CD4-positive, alpha-beta T cell (primary cell): Measurements from ENCODE around the gene CHPF2. TPM values are rescaled to one million over a fixed set of nuclear protein-coding genes. Genes with fewer than 3 reads are reported as not detected.
A peak's percentile ranks its signal among the peaks of the same experiment; 100 is the strongest.

ENCODE experiments used
- ATAC-seq: fragments of 200-7000 bp; cut with Tn5 transposase; one replicate; pipeline ENCODE4 v1.10.0; 2022; ENCODE audit warnings: mild to moderate bottlenecking; ENCODE audit not compliant: poor library complexity
- CTCF ChIA-PET: fragments of 350-600 bp; sonication (Branson Sonifier 250); formaldehyde crosslinking; loops from one replicate; lab custom pipeline; 2021; ENCODE audit warnings: antibody characterized with exemption, inconsistent platforms; lab: Charles Lee
- POLR2A ChIA-PET: fragments of 350-600 bp; sonication (Branson Sonifier 250); formaldehyde crosslinking; loops from one replicate; lab custom pipeline; 2021; ENCODE audit warnings: antibody characterized with exemption, inconsistent platforms; lab: Charles Lee
- DNase-seq, 14 experiments: peaks; one replicate each; pipeline ENCODE4 v3.0.0-alpha.2; 2013 to 2020; ENCODE audit warnings: mixed read lengths in 2 of 14
- H3K27ac ChIP-seq, 2 donors: one replicate each; pipeline versions ENCODE4 v1.5.1 to v1.7.0; 2013; ENCODE audit warnings: low read length in 2 of 2, low read depth in 1 of 2, mild to moderate bottlenecking in 1 of 2
- H3K27me3 ChIP-seq, 2 experiments: 1 replicate in 1 of 2; 2 replicates in 1 of 2; pipeline versions ENCODE4 v1.6.1 to v1.7.0; 2013; ENCODE audit warnings: low read length in 2 of 2, control low read depth in 1 of 2, mild to moderate bottlenecking in 1 of 2, moderate library complexity in 1 of 2; ENCODE audit not compliant: insufficient read depth in 2 of 2, control insufficient read depth in 1 of 2
- H3K36me3 ChIP-seq: one replicate; pipeline ENCODE4 v1.6.1; 2013; ENCODE audit warnings: low read length, control low read depth; ENCODE audit not compliant: insufficient read depth
- H3K4me1 ChIP-seq: one replicate; pipeline ENCODE4 v1.6.1; 2013; ENCODE audit warnings: low read length, control low read depth; ENCODE audit not compliant: insufficient read depth
- H3K4me3 ChIP-seq: one replicate; pipeline ENCODE4 v1.5.1; 2013; ENCODE audit warnings: mild to moderate bottlenecking, low read length, moderate library complexity
- H3K9me3 ChIP-seq, 2 experiments: 1 replicate in 1 of 2; 2 replicates in 1 of 2; pipeline versions ENCODE4 v1.6.1 to v1.7.0; 2013; ENCODE audit warnings: low read length in 2 of 2, mild to moderate bottlenecking in 2 of 2, control low read depth in 1 of 2, moderate library complexity in 1 of 2; ENCODE audit not compliant: control insufficient read depth in 1 of 2, insufficient read depth in 1 of 2
- H3K27ac Mint-ChIP-seq: one replicate; pipeline ENCODE4 v1.8.0; 2020; ENCODE audit warnings: mixed read lengths
- H3K27me3 Mint-ChIP-seq: one replicate; pipeline ENCODE4 v1.8.0; 2021; ENCODE audit warnings: mixed read lengths
- H3K36me3 Mint-ChIP-seq: one replicate; pipeline ENCODE4 v1.8.0; 2021; ENCODE audit warnings: low read depth, mixed read lengths
- H3K4me1 Mint-ChIP-seq: one replicate; pipeline ENCODE4 v1.8.0; 2021; ENCODE audit warnings: low read depth, mixed read lengths
- H3K4me3 Mint-ChIP-seq: one replicate; pipeline ENCODE4 v1.8.0; 2020; ENCODE audit warnings: mild to moderate bottlenecking, mixed read lengths
- H3K9me3 Mint-ChIP-seq: one replicate; pipeline ENCODE4 v1.8.0; 2020; ENCODE audit warnings: mixed read lengths
- intact Hi-C, 2 experiments: fragments of 100-400 bp; cut with DNase I in 1 of 2; cut with micrococcal nuclease in 1 of 2; formaldehyde crosslinking; loops; one replicate each; pipeline versions ENCODE4 v1.15.1 to v1.9.0; 2023 to 2025; cut with DNase I, micrococcal nuclease
- total RNA-seq, 174 experiments: library from RNA in 2 of 174; stranded (reverse) in 2 of 174; gene quantifications; one replicate each; pipeline ENCODE4 v1.2.3 and lab custom pipeline; 2021 to 2026
- TF ChIP-seq, protein P1 (sequence below): fragments of 200-600 bp; IDR thresholded peaks from one replicate; pipeline ENCODE4 v1.8.0; 2022; ENCODE audit warnings: antibody characterized with exemption, mild to moderate bottlenecking

The CHPF2 gene
- total RNA-seq, 2 experiments from 2014 or later = 29.6 to 30.5 TPM

DNA sequence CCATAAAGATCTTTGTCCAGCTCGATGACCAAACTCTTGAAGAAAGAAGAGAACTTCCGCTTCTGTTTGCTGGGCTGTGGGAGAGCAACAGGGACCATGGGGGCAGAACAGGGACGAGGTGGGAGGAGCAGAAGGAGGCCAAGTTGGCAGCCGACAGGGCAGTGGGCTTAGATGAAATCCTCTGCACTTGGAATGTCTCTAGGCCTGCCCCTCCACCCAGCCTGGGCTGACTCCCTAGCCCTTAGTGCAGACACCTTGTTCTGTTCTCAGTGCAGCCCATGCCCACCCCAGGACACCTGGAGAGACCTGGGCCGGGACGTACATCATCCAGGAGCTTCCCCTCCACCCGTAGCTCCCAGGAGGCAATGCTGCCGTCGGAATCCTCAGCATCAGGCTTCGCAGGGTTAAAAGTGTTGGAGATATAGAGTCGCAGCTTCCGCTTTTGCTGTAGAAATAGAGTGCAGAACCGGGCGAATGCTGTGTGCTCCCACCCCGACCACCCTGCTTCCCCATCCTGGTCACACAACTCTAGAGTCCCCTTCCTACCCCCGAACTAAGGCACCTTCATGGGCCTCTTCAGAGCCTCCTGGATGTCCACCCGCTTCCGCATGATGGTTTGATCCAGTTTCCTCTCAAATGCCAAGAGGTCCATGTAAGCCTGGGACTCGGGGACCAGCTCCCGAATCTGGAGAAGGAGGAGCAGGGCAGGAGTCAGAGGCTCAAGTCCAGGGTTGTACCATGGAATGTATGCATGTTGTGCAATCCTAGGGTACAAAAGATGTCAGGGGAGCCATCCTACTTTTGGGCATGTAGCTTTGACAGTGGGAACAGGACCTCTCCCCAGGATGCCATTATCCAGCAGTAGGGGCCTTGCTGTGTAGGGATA is 10.1 kb downstream of the CHPF2 start:
- peaks cover 25 to 27% of the 10 kb centered on the region in 2 experiments for H3K27me3 ChIP-seq
- TF ChIP-seq, protein P1, sequence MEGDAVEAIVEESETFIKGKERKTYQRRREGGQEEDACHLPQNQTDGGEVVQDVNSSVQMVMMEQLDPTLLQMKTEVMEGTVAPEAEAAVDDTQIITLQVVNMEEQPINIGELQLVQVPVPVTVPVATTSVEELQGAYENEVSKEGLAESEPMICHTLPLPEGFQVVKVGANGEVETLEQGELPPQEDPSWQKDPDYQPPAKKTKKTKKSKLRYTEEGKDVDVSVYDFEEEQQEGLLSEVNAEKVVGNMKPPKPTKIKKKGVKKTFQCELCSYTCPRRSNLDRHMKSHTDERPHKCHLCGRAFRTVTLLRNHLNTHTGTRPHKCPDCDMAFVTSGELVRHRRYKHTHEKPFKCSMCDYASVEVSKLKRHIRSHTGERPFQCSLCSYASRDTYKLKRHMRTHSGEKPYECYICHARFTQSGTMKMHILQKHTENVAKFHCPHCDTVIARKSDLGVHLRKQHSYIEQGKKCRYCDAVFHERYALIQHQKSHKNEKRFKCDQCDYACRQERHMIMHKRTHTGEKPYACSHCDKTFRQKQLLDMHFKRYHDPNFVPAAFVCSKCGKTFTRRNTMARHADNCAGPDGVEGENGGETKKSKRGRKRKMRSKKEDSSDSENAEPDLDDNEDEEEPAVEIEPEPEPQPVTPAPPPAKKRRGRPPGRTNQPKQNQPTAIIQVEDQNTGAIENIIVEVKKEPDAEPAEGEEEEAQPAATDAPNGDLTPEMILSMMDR = no peak
- Mint-ChIP-seq H3K36me3 (peaks cover 4% of the 10 kb centered on the region), H3K4me3 (no peak overlapping the region), H3K4me1 (peaks cover 31% of the 10 kb centered on the region), H3K27ac (no peak overlapping the region), H3K27me3 (peaks cover 30% of the 10 kb centered on the region), H3K9me3 (no peaks in the 10 kb centered on the region)
- ATAC-seq (no peak), DNase-seq (no peak)
- ChIA-PET CTCF (interaction anchor here (2.5 kb wide), 1 partner anchor 15 kb away, joined by 16 read pairs; the partner anchor contains the start of gene ABCF2), POLR2A (interaction anchor here (1.0 to 2.9 kb wide), 4 partner anchors 9 to 35 kb away, joined by 4 to 25 read pairs (median 11); partner anchors contain the start of genes ABCF2 and CHPF2)
- no peaks in the 10 kb centered on the region for H3K9me3 ChIP-seq
- intact Hi-C loops = loop anchor here in 1 of 2 experiments (10.0 kb wide), 1 partner anchor 78 kb away; the partner anchor contains the start of gene GBX1
- H3K36me3 ChIP-seq = peaks cover 18% of the 10 kb centered on the region
- no peak overlapping the region for H3K27ac ChIP-seq
- peaks cover 38% of the 10 kb centered on the region for H3K4me1 ChIP-seq
- H3K4me3 ChIP-seq = no peak overlapping the region

DNA sequence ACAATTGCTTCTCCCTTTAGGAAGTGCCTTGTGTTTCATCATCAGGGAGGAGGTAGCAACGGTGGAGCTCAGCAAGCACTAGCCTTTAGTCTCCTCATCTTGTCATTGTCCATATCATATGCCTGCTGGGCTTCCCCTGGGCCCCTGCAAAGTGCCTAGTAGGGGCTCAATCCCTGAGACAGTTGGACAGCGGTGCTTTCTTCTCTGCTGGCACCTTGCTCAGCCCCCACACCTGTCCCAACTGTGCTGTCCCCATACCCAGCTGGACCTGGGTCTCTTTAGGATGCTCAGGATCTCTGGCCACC is 10.7 kb downstream of the CHPF2 start:
- ATAC-seq = no peak
- H3K36me3 ChIP-seq = peaks cover 12% of the 10 kb centered on the region
- Mint-ChIP-seq H3K27ac (peak overlapping the region; percentile 63), H3K36me3 (peaks cover 4% of the 10 kb centered on the region), H3K9me3 (no peaks in the 10 kb centered on the region), H3K4me1 (peaks cover 37% of the 10 kb centered on the region), H3K27me3 (peaks cover 36% of the 10 kb centered on the region), H3K4me3 (peak overlapping the region; percentile 79)
- H3K27ac ChIP-seq = no peak overlapping the region
- H3K27me3 ChIP-seq = peaks cover 29 to 30% of the 10 kb centered on the region in 2 experiments
- intact Hi-C loops = loop anchor here in 1 of 2 experiments (10.0 kb wide), 1 partner anchor 78 kb away; the partner anchor contains the start of gene GBX1
- TF ChIP-seq, protein P1 = no peak
- ChIA-PET POLR2A (interaction anchor here (1.0 to 2.9 kb wide), 4 partner anchors 10 to 34 kb away, joined by 4 to 25 read pairs (median 11); partner anchors contain the start of genes ABCF2 and CHPF2), CTCF (interaction anchor here (2.5 kb wide), 1 partner anchor 16 kb away, joined by 16 read pairs; the partner anchor contains the start of gene ABCF2)
- peak overlapping the region; percentile 36 for H3K4me3 ChIP-seq
- H3K9me3 ChIP-seq = no peaks in the 10 kb centered on the region
- DNase-seq = no peak
- peaks cover 44% of the 10 kb centered on the region for H3K4me1 ChIP-seq

DNA sequence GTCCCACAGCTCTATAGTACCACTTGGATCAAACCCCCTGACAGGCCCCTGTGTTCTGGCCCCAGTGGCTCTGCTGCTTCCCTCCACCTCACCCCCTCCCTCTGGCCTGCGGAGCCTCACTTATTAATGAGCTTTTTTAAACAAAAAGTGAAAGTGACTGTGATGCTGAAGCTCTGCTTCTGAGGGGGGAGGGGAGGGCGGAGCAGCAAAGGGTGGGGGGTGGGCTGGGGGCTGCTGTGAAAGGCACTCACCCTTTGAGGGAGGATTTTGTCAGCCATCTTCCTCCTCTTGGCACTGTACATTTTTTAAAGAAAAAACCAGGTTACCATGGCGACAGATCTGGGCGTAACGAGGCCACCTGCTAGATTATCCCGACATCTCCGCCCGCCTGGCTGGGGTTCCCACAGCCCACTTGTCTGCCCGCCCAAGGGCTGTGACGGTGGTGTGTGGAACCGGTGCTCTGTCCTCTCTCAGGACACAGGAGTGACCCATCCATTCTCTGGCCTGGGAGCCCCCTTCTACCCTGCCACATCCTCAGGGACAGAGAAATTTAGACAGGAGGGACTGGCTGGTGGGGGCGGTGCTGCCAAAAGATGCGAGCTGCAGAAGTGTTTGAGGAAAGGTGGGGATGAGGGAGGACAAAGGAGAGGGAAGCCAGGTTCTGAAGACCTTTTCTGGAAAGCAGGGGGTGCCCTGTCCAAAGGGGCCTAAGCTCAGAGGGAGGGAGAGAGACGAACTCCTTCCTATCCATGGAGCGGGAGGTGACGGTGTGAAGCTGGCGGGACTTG is 11.3 kb downstream of the CHPF2 start:
- POLR2A ChIA-PET = interaction anchor here (0.6 to 2.9 kb wide), 7 partner anchors 10 to 138 kb away, joined by 3 to 25 read pairs (median 4); partner anchors contain the start of genes ABCF2, CHPF2 and NUB1
- Histone ChIP-seq H3K9me3 (no peaks in the 10 kb centered on the region), H3K36me3 (peaks cover 9% of the 10 kb centered on the region), H3K4me3 (peak overlapping the region; percentile 36), H3K4me1 (peaks cover 49% of the 10 kb centered on the region), H3K27ac (no peak overlapping the region), H3K27me3 (peaks cover 30 to 33% of the 10 kb centered on the region in 2 experiments)
- CTCF ChIA-PET = interaction anchor here (0.8 to 2.7 kb wide), 9 partner anchors 8 to 120 kb away, joined by 3 to 16 read pairs (median 9); partner anchors contain the start of genes ABCF2 and CHPF2
- TF ChIP-seq, protein P1 = no peak
- peaks cover 42% of the 10 kb centered on the region for H3K27me3 Mint-ChIP-seq
- peaks cover 4% of the 10 kb centered on the region for H3K36me3 Mint-ChIP-seq
- intact Hi-C loops = loop anchor here (1.0 to 10.0 kb wide), 5 partner anchors 17 to 119 kb away; partner anchors contain the start of genes ABCF2 (in 2 of the 2) and GBX1 (in 1 of the 2)
- H3K4me1 Mint-ChIP-seq = peaks cover 41% of the 10 kb centered on the region
- no peaks in the 10 kb centered on the region for H3K9me3 Mint-ChIP-seq
- peak overlapping the region; percentile 79 for H3K4me3 Mint-ChIP-seq
- H3K27ac Mint-ChIP-seq = peak overlapping the region; percentile 63
- ATAC-seq (peak; percentile 61), DNase-seq (peak in 8 of 14 experiments; percentile 21 to 84 (median 57))
